B cell (primary cell): Measurements from ENCODE around the gene MSLN.

Experiments used
- CTCF ChIP-seq: fragments of 200-600 bp; IDR thresholded peaks from one replicate; pipeline ENCODE4 v1.8.0; 2022; ENCODE audit warnings: antibody characterized with exemption, mild to moderate bottlenecking
- EZH2 ChIP-seq: IDR thresholded peaks from 2 replicates; pipeline ENCODE4 v1.6.1; 2012; ENCODE audit warnings: borderline replicate concordance, low read depth, mild to moderate bottlenecking, moderate library complexity, low read length; ENCODE audit not compliant: insufficient read depth, poor library complexity, severe bottlenecking

DNA sequence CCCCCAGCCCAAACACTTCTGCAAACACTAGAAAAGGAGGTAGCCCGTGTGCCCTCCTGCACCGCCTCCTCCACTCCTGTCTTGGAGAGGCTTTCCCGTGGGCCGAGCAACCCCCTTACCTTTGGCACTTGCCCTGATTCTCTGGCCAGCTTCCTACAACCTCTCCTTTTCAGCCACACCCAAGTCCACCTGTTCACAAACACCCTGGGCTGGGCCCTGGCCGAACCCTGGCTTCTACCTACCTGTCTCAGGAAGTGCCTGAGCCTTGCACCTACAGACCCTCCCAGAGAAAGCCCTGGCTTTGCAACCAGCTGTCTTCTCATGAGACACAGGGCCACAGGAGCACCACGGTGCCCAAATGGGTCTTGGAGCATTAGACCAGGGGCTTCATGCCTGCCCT is 41.6 kb upstream of the MSLN start:
- TF ChIP-seq CTCF (no peak), EZH2 (no peak)
